Stimulated activated CD4-positive, alpha-beta T cell treated with anti-CD3 and anti-CD28 coated beads, Interleukin-12 subunit alpha, Interleukin-12 subunit beta, amount 100 ng/mL, for 4 hours (primary cell): ENCODE results near the gene NUDT16.

Source experiments
- DNase-seq: peaks from one replicate; pipeline ENCODE4 v3.0.0-alpha.2; 2020

Gene NUDT16

DNA sequence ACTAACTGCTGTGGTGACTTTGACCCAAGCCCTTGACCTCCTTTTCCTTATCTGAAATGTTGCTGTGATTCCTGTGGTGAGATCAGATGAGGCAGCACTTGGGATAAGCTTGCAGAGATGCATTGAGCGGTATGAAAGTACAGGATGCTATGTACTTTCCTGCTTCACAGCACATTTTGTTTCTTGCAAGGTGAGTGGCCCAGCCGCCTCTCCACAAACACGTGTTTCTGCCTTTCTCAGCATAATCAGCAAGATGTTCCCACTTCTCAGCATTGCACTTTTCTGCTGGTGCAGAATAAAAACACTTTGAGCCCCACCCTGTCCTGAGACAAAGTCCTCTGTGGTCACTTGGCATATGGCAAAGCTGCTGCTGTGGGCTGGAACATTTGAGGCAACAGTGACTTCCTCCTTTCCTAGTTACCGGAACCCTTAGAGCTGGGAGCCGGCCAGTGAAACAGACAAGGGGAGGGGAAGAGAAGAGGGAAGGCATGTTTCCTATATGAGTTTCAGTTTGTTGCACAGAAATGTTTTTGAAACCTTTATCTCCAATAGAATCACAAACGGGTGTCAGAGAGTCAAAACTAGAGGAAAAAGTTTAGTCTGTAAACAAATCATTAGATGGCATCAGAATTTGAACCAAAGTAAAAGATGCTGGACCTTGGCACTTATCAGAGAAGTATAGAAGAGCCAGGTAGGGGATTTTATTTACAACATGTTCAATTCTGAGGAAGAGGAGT is 5.0 kb downstream of the NUDT16 start:
- no peak for DNase-seq

DNA sequence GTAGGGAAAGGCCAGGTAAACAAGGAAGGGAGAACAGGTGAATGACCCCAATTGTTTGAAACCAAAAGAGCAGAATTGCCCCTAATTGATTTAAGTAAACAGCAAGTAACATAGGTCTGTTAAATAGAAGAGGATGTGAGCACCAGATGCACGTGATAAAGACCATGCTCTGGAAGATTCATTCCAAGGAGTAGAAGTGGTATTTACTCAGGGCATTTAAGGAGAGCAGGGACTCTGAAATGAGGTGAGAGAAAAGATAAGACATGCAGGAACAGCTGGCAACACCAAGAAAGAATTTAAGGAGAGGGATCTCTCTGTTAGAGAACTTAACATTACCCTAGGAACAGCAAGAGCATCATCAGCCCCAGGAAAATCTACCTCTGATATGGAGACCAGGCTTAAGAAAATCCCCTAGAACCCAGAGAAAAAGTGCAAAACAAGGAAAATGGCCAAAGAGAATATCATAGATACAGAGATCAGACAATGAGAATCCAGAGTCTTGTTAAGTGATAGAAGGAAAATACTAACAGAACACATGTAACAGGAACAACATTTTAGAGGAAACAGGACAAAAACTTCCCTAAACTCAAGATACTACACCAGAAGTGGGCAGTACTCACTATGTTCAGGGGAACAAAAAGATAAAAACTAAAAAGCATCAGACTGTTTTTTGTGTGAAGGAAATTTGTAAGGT is 6.4 kb downstream of the NUDT16 start:
- DNase-seq, result no peak

DNA sequence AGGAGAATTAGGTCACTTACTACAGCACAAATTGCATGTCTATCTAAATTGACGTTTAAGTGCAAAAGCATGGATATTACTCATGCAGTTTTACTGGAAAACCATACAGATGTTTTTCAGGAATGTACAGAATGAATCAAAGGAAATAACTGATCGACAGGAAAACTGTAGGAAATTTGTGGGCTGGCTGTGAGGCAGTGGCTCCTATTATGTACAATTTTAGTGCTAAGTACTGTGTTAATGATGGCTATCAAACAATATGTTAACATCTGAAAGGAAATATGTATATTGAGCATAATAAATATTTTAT is 6.9 kb downstream of the NUDT16 start:
- no peak for DNase-seq

DNA sequence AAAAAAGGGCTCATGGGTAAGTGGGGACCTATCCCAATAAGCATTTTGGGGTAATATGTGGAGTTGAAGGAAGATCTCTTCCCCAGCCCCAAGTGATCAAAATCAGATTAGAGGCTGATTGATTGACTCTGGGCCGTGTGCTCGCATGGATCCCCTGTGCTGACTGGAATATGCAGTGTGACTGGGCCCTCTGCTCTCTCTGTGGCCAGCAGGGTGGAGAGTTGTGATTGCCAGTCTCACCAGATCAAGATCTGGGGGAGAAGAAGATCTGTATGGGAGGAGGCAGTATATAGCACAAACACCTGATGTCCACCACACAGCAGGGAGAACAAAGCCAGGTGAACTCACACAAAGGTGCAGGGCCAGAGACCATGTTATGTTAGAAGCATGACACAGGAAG is 8.8 kb downstream of the NUDT16 start:
- no peak for DNase-seq

DNA sequence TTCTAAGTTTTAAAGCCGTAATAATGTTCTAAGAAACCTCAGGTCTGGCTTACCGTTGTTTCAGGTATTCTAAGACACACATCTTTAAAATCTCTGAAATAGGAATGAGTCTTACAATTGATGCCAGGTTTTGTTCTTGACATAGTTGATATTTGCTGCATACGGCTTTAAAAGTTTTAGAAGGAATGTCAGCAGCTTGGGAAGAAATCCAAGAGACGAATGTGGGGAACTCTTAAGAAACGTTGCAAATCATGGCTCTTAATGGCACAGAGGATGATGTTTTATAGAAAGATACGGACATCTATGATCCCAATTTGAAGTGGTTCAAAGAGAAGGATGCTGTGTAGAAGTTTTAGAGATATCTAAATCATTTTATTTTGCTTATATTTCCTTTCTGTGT is 11.5 kb downstream of the NUDT16 start:
- DNase-seq, result no peak

DNA sequence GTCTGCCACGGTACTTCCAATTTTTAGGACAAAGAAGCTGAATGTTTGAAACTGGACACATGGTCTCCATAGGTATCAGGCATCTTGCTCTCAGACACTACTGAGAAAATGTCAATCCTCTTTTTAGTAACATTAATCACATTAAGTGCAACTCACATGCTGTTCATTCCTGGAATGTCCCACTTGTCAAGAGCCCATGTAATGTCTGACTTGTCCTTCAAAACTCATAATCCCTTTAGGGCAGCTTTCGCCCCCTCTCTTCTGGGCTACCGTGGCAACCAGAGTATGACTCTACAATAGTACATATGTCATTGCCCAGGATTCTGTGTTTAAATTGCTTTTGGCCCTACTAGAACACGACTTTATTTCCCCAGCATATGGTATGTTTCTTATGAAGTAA is 12.3 kb downstream of the NUDT16 start:
- DNase-seq, result no peak

DNA sequence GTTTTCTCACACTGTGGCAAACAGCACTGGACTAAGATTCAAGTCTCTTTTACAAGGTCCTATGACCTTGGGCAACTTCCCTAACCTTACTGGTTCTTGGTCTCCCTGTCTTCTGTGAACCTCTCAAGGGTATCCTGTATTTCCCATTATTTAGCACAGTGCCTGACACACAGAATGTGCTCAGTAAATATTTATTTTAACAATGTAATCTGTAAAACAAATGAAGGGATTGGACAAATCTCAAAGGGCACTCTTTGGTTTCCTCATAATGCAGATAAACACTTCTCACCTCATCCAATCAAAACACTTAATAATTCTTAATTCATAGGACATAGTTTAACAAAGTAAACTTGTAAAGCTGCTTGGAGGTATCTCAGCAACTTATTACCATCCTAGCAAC is 12.8 kb downstream of the NUDT16 start:
- no peak for DNase-seq

DNA sequence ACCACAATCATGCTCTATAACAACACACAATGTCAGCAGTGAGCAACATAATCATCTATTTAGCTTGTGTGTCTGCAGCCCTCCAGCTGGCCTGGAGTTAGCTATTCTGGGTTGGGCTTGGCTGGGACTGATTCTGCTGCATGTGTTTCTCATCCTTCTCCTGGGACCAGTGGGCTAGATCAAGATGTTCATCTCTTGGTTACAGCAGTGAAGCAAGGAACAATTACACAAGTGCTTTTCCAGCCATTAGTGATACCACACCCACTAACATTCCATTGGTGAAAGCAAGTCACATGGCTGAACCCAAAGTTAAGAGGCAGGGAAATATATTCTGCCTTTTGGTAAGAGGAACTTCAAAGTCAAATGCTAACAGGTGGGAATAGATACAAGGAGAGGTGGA is 14.6 kb downstream of the NUDT16 start:
- no peak for DNase-seq

DNA sequence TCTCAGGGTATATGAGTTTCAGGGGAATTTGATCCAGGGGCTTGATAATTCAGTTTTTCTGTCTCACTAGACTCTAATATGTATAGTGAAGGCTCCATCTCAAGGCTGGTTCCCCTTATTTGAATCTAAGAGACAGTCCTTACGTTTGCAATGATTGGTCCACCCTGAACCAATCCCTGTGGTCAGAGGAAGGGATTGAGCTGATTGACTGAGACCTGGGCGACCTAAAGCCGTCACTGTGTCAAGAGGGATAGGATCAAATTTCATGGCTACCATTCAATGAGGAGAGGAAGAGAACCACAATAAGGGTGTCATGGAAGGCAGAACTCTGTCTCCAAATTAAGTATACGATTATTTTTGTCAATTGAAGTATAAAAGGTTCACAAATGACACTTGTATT is 16.3 kb downstream of the NUDT16 start:
- no peak for DNase-seq

DNA sequence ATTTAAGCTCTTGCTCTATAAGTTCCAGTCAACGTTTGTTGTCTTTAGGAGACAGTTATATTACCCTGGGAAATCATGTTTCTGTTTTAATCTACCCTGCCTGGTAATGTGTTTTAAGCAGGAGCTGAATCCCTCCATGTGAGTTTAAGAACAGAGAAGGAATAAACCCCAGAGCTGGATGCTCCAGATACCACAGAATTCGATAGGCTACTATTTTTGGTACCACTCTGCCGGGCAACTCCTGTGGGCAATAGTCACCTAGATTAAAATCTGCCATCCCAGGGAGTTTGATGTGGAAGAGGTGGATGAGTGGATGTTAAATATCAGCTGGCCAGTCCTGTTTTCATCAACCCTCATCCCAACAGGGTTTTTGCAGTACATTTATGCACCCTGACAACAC is 20.4 kb downstream of the NUDT16 start:
- DNase-seq, result no peak

DNA sequence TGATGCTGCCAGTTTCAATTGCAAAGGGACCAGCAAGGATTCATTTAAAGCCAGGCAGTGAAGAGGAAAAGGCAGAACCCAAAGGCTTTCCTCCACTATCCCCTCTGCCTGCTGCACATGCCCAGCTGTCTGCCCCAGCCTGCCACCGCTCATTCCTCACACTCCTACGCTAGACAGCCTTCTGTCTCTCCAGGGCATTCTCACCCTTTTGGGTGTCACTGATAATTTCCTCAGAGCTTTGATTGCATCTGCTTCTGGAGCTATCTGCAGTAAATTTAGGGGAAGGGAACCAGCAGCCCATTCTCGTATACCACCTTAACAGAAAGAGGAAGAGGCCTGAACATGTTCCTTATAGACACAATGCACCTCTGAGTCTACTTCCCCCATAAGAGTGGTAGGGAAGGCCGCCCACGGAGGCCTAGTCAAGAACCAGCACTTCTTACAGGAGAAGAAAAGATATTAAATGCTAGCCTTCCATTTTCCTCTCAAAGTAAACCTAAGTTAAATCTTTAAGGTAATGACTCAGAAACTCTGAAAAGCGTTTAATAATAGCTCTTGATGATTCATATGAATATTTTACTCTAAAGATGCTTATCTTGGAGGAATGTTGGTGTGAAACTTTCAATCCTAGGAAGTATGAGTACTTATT is 20.9 kb downstream of the NUDT16 start:
- no peak for DNase-seq

DNA sequence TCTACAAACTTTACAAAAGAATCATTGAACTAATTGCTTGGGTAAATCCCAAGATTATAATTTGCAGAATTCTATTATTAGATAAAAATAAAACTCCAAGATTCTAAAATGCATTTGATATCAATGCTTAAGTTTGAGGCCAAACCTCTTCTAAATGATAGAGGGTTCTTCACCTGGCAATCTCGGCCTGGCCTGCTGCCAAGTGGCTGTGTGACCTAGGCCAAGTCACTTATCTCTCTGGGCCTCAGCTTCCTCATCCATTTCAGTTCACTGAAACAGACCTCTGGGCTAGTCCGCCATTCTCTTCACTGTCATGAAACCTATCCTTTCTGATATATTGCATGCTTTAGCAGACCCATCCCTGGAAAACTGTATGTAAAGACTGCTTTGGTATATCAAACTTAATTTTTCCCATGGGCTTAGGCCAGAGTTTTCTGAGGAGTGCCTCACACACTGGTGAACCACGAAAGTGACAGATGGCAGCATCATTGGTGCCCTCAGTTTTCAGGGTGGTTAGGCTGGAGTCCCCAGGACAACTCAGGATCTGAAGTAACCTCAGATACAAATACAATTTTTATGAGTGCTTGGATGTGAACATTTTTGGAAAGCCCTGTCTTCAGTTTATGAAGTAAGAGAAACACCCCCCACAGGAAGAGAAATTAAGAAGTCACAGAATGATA is 21.8 kb downstream of the NUDT16 start:
- no peak for DNase-seq

DNA sequence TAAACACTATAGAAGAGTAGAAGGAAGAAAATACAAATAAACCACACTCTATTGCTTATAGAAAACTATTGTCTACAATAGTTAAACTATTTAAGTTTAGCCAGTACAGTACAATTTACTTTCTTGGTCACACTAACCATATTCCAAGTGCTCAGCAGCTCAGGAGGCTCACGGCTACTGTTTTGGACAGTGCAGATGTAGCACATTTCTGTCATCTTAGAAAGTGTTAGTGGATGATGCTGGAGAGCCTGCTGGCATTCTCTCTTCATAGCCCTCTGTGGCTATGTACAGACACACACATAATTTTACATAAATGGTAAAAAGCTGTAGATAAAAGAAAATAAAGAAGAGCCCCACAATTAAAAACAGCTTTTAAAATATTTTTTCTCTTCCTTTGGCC is 23.8 kb downstream of the NUDT16 start:
- DNase-seq, result no peak

DNA sequence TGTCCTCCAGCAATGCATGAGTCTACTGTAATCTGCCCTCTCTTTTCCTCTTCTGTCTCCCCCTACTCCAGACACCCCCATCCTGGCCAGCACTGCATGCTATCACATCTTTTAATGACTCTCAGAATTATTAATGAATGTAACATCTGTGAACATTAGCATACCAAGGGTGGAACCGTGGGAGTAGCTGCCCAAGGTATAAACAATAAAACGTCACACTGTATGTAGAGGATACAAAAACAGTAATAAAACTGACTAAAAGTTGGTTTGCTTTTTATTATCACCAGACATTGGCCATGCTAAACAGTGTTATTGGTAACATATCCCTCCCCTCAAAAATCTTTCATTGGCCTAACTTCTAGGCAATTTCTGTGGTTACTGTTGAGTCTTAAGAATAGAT is 24.7 kb downstream of the NUDT16 start:
- DNase-seq, result no peak

DNA sequence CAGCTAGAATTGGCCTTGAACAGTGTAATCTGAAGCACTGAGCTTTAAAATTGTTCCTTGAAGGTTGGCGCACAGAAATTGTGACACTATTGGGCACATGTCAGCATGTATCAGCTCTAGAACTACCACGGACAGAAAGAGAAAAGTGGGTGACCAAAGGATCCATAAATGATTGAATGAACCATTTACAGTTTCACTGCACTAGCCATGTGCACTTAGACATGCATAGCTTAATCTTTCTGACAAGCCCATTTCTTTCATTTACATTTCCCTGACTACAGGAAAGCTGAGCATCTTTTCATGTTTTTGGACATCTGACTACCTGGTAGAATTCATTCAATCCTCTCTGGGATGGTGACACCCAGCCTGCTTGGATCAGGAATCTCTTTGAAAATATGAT is 36.2 kb downstream of the NUDT16 start:
- no peak for DNase-seq

DNA sequence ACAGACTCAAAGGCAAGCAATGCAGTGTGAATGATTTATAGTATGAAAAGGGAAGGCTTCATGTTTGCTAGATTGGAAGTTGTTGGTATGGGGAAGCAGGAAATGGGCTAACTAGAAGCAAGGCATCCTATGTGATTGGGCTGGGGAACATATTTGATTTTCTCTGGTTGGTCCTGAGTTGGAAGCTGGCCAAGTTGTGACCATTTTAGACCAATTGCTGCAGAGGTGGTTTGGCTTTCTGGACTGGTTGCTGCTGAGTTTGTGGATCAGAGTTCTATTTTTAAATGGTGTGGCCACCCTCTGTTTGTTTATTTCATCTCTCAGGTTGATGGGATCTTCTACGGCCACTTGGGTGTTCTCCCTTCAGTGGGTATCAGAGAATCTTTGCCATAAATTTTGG is 39.7 kb downstream of the NUDT16 start:
- DNase-seq, result no peak

DNA sequence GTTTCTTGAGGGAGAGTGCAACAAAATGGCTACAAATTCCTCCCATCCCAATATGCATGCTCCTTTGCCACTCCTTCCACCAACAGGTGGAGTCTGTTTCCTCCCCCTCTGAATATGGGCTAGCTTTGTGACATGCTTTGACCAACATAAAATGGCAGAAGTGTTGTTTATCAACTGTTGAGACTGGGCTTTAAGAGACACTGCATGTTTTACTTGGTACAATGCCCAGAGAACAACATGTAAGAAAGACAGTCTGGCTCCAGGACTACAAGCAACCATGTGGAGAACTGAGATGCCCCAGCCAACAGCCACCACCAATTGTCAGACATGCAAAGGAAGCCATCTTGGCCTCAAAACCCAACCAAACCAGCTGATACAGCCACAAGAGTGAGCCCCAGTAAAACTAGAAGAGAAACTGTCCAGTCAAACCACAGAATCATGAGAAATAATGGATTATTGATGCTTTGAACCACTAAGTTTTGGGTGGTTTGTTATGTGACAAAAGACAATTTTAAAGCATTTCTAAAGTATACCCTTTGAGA is 40.5 kb downstream of the NUDT16 start:
- DNase-seq, result no peak

DNA sequence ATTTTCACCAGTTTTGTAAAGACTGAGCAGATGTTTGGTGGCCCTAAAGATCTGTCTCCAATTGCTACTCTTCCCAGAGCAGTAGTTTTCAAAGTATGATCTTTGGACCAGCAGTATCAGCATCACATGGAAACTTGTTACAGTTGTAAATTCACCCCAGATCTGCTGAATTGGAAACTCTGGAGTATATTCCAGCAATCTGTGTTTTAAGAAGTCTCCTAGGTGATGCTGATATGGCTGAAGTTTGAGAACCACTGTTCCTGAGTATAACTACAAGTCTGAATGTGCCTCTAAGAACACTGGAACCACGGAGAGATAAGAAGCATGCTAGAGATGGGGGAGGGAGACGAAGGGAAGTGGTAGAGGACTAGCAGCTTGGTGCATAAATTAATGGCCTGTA is 45.7 kb downstream of the NUDT16 start:
- no peak for DNase-seq

DNA sequence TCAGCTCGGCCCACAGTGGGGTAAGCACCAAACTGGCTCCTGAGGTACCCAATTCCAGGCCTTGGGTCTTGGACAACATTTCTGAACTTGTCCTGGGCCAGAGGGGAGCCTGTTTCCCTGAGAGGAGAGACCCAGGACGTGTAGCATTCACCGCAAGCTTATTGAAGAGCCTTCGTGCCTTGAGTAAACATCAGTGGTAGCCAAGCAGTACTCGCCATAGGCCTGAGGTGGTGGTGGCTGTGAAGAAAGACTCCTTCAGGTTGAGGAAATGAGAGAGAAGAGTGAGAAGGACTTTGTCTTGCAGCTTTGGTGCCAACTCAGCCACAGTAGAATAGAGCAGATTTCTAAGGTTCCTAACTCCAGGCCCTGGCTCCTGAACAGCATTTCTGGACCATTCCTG is 50.2 kb downstream of the NUDT16 start:
- no peak for DNase-seq

DNA sequence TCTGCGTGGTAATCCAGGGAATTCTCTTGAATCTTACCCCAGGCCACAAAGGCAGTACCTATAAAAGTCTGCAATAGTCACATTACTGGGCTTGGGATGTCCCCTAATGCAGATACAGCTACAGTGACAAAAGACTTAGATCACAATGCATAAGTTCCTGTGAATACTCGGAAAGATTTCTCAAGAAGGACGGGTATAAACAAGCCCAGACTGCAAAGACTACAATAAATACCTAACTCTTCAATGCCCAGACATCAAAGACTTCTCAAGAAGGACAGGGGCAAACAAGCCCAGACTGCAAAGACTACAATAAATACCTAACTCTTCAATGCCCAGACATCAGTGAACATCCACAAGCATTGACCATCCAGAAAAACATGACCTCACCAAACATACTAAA is 50.9 kb downstream of the NUDT16 start:
- no peak for DNase-seq

DNA sequence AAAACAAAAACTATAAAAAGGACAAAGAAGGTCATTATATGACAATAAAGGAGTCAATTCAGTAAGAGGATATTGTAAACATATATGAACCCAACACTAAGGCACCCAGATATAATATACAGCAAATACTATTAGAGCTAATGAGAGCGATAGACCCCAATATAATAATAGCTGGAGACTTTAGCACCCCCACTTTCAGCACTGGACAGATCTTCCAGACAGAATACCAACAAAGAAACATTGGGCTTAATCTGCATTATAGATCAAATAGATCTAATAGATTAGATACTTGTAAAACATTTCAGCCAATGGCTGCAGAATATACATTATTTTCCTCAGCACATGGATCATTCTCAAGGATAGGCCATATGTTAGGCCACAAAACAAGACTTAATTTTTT is 53.4 kb downstream of the NUDT16 start:
- DNase-seq, result no peak
